NB4 (cell line): ENCODE measurements around the gene DSN1.

Experiments
- DNase-seq: peaks from one replicate; pipeline ENCODE4 v3.0.0; 2010; ENCODE audit warnings: low read depth
- H3K4me3 ChIP-seq: one replicate; pipeline ENCODE4 v1.5.1; 2011; ENCODE audit warnings: mild to moderate bottlenecking, low read depth, low read length, moderate library complexity
- MYC ChIP-seq: IDR thresholded peaks from 2 replicates; pipeline ENCODE4 v1.6.1; 2011; ENCODE audit warnings: low read depth, low read length
- POLR2A ChIP-seq: IDR thresholded peaks from 2 replicates; pipeline ENCODE4 v1.6.1; 2011; ENCODE audit warnings: mild to moderate bottlenecking; ENCODE audit not compliant: insufficient read length; ENCODE audit errors: extremely low read depth
- TF ChIP-seq, protein P1 (sequence below): IDR thresholded peaks from one replicate; pipeline ENCODE4 v1.5.1; 2012; ENCODE audit warnings: low read depth, low read length
- TF ChIP-seq, protein P2 (sequence below): IDR thresholded peaks from 2 replicates; pipeline ENCODE4 v1.6.1; 2011; ENCODE audit warnings: low read depth, low read length

DSN1 gene

DNA sequence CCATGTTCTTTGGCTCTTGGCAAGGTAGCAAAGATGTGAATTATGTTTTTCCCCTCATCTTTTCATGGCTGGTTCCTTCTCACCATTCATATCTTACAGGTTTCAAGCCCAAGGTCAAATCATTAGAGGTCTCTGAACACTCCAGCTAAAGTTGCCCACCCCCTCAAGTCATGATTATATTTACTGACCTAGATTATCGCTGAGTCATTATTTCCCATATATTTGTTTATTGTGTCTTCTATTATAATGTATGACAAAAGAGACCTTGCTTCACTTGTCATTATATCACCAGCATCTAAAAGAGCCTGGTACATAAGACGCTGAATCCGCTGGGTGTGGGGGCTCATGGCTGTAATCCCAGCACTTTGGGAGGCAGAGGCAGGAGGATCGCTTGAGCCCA lies 12.4 kb downstream of the DSN1 start:
- no peak overlapping the region for H3K4me3 ChIP-seq
- DNase-seq, result no peak
- TF ChIP-seq, protein P1, sequence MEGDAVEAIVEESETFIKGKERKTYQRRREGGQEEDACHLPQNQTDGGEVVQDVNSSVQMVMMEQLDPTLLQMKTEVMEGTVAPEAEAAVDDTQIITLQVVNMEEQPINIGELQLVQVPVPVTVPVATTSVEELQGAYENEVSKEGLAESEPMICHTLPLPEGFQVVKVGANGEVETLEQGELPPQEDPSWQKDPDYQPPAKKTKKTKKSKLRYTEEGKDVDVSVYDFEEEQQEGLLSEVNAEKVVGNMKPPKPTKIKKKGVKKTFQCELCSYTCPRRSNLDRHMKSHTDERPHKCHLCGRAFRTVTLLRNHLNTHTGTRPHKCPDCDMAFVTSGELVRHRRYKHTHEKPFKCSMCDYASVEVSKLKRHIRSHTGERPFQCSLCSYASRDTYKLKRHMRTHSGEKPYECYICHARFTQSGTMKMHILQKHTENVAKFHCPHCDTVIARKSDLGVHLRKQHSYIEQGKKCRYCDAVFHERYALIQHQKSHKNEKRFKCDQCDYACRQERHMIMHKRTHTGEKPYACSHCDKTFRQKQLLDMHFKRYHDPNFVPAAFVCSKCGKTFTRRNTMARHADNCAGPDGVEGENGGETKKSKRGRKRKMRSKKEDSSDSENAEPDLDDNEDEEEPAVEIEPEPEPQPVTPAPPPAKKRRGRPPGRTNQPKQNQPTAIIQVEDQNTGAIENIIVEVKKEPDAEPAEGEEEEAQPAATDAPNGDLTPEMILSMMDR, result no peak
- TF ChIP-seq POLR2A (no peak), MYC (no peak)
- TF ChIP-seq, protein P2, sequence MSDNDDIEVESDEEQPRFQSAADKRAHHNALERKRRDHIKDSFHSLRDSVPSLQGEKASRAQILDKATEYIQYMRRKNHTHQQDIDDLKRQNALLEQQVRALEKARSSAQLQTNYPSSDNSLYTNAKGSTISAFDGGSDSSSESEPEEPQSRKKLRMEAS, result no peak

DNA sequence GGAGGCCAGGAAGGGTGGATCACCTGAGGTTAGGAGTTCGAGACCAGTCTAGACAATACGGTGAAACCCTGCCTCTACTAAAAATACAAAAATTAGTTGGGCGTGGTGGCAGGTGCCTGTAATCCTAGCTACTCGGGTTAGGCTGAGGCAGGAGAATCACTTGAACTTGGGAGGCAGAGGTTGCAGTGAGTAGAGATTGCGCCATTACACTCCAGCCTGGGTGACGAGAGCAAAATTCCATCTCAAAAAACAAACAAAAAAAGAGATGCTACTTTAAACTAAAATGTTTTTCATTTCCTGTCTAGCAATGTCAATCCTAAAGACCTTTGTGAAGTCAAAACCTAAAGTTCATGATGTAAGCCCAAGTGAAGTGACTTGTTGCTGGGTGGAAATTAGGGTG lies 12.9 kb downstream of the DSN1 start:
- DNase-seq, result no peak
- TF ChIP-seq, protein P1, result no peak
- TF ChIP-seq, protein P2, result no peak
- TF ChIP-seq POLR2A (no peak), MYC (no peak)

DNA sequence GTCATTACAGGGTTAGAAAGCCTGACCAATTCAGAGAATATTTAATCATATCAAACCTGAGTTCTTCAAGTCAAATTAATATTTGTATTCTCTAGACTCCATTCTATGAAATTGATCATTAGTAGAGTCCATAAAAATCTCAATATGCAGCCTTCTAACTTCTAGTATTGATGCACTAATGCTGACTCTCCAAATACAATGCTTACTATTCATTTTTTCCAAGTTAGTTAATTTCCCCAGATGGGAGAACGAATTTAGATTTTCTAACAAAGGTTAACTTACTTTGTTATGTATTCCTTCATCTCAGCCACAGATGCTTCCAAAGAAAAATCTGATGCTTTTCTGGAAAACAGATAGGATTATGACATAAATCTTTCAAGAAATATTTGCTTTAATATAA lies 15.3 kb downstream of the DSN1 start:
- no peak overlapping the region for H3K4me3 ChIP-seq
- TF ChIP-seq MYC, result no peak
- TF ChIP-seq POLR2A, result no peak
- no peak for DNase-seq

More for the DNA sequence above, 12.9 kb downstream of the DSN1 start:
- no peak overlapping the region for H3K4me3 ChIP-seq

DNA sequence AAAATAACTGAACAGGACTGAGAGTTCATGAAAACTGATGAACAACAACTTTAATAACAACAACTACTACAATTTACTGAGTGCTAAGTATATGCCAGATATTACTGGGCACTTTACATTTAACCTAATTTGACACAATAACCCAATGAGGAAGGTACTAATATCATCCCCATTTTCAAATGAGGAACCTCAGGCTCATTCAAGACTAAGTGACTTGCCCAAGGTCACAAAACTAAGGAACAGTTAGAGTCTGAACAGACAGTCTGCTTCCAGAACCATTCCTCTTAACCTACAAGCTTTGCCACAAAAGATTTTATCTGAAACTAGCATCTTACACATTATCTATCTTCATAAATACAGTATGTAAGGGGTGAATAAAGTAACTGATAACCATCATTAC lies 17.1 kb downstream of the DSN1 start:
- TF ChIP-seq, protein P2, result no peak
- TF ChIP-seq, protein P1, result no peak
- TF ChIP-seq POLR2A (no peak), MYC (no peak)
- DNase-seq, result no peak
- no peak overlapping the region for H3K4me3 ChIP-seq

DNA sequence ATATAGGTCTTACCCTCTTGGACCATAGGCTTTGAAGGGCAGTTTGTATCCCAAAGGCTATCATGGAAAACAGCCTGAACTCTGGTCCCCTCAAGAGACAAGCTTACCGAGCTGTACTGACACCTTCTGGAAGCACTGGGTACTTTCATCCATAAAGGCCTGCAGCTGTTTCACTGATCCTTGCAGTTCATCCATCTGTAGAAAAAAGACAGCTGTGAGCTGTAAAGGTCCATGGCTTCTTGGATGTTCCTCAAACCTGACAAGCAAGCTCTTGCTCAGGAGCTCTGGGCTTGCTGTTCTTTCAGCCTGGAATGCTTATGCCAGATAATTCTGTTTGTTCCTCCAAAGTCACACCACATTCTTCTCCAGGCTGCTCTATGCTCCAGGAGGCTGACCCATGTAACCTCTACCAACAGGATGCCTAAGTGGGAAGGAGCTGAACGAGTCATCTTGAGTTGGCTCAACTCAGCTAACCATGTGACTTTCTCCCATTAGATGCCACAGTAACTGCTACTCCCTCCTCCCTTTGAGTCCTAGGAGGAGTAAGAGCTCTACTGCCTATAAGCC lies 18.8 kb downstream of the DSN1 start:
- DNase-seq, result peak; percentile 75
- TF ChIP-seq POLR2A (no peak), MYC (no peak)
- TF ChIP-seq, protein P1, result peak; percentile 78
- TF ChIP-seq, protein P2, result 0 out of 2 replicates have a peak, but pooled peaks have one; percentile 6
- no peak overlapping the region for H3K4me3 ChIP-seq

DNA sequence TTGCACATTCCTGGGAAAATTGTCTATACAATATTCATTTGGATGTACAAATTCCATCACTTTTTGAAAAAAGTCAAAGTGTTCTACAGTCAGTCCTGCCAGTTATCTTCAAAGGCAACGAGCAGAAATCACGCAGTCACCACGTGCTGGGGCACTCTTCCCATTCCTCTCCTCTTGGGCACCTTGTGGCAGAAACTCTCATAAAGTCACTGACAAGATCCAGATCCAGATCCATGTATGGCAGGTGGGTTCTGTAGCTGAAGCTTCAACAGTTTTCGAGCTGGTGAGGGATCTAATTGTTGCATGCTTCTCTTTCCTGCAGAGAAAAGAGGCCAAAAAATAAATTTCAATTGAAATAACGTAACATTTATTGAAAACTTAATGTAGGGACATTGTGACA lies 21.0 kb downstream of the DSN1 start:
- DNase-seq, result no peak
- no peak for TF ChIP-seq MYC
- TF ChIP-seq, protein P2, result no peak
- TF ChIP-seq, protein P1, result no peak
- TF ChIP-seq POLR2A, result no peak
- no peak overlapping the region for H3K4me3 ChIP-seq
